IPS-18a (cell line): ENCODE results near the gene TBC1D22A.

Source experiments
- H3K27ac ChIP-seq: one replicate; pipeline ENCODE4 v1.5.1; 2013; ENCODE audit warnings: low read length
- H3K27me3 ChIP-seq: one replicate; pipeline ENCODE4 v1.6.1; 2013; ENCODE audit warnings: mild to moderate bottlenecking, low read length; ENCODE audit not compliant: control insufficient read depth, insufficient read depth
- H3K36me3 ChIP-seq: one replicate; pipeline ENCODE4 v1.6.1; 2013; ENCODE audit warnings: low read depth, low read length; ENCODE audit not compliant: control insufficient read depth
- H3K4me1 ChIP-seq: one replicate; pipeline ENCODE4 v1.6.1; 2013; ENCODE audit warnings: low read depth, low read length; ENCODE audit not compliant: control insufficient read depth
- H3K4me3 ChIP-seq: one replicate; pipeline ENCODE4 v1.5.1; 2013; ENCODE audit warnings: low read length
- H3K9ac ChIP-seq: one replicate; pipeline ENCODE4 v1.6.1; 2013; ENCODE audit warnings: mild to moderate bottlenecking, low read length, moderate library complexity
- H3K9me3 ChIP-seq: one replicate; pipeline ENCODE4 v1.6.1; 2013; ENCODE audit warnings: low read depth, low read length; ENCODE audit not compliant: control insufficient read depth

TBC1D22A gene

GRCh38 chr22:47075568-47075967 lies 313.1 kb downstream of the TBC1D22A start:
- H3K27ac ChIP-seq: no peak overlapping the region
- no peaks in the 10 kb centered on the region for H3K27me3 ChIP-seq
- H3K9ac ChIP-seq: no peak overlapping the region
- no peaks in the 10 kb centered on the region for H3K36me3 ChIP-seq
- no peak overlapping the region for H3K4me3 ChIP-seq
- H3K4me1 ChIP-seq: no peaks in the 10 kb centered on the region
- H3K9me3 ChIP-seq: no peaks in the 10 kb centered on the region

GRCh38 chr22:47076758-47077157 lies 314.3 kb downstream of the TBC1D22A start:
- H3K36me3 ChIP-seq: no peaks in the 10 kb centered on the region
- no peak overlapping the region for H3K27ac ChIP-seq
- H3K4me3 ChIP-seq: no peak overlapping the region
- no peaks in the 10 kb centered on the region for H3K27me3 ChIP-seq
- H3K9ac ChIP-seq: no peak overlapping the region
- no peaks in the 10 kb centered on the region for H3K9me3 ChIP-seq
- H3K4me1 ChIP-seq: no peaks in the 10 kb centered on the region

DNA sequence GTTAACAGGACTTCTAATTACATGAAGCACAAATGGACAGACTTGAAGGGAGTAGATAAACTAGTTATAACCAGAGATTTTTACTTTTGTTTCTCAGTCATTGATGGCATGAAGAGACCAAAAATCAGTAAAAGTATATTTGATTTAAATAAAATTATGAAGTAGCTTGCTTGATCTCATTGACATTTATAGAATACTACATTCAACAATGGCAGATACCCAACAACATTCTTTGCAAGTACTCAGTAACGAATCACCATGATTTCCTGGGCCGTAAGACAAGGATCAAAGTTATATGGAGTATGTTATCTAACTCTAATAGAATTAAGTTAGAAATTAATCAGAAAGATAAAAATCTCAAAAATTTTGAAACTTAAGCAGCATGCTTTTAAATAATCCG lies 317.6 kb downstream of the TBC1D22A start:
- Histone ChIP-seq H3K4me1 (peaks cover 6% of the 10 kb centered on the region), H3K27ac (no peak overlapping the region), H3K4me3 (no peak overlapping the region), H3K27me3 (no peaks in the 10 kb centered on the region), H3K9ac (no peak overlapping the region), H3K9me3 (no peaks in the 10 kb centered on the region), H3K36me3 (no peaks in the 10 kb centered on the region)

GRCh38 chr22:47082505-47082904 lies 320.1 kb downstream of the TBC1D22A start:
- no peak overlapping the region for H3K27ac ChIP-seq
- no peak overlapping the region for H3K4me3 ChIP-seq
- peaks cover 6% of the 10 kb centered on the region for H3K4me1 ChIP-seq
- no peak overlapping the region for H3K9ac ChIP-seq
- H3K36me3 ChIP-seq: no peaks in the 10 kb centered on the region
- H3K9me3 ChIP-seq: no peaks in the 10 kb centered on the region
- no peaks in the 10 kb centered on the region for H3K27me3 ChIP-seq

DNA sequence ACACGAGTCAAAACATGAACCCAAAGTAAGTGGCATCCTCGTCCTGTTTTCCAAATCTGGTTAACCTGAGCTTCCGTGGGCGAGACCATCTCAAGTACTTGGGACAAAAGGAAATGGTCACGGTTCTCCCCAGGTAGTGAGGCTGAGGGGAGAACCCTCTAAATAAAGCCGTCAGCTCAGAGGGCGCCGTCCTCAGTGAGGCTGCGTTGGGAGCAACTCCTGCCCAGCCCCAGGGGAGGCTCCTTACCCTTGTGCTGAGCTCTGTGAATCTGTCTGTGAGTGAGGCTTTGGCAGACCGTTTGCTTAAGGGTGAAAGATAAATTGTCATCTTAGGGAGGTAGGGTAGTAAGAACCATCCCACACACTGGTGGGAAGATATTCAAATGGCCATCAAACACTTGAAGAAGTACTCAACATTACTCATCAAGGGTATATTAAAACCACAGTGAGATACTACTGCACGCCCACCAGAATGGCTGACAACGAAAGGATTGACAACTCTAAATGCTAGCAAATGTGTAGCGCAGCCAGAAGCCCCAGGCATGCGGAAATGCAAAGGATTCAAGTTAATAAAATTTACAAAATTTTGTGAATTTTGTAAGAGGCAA lies 321.0 kb downstream of the TBC1D22A start:
- Histone ChIP-seq H3K4me1 (peaks cover 6% of the 10 kb centered on the region), H3K36me3 (no peaks in the 10 kb centered on the region), H3K9ac (no peak overlapping the region), H3K9me3 (no peaks in the 10 kb centered on the region), H3K4me3 (no peak overlapping the region), H3K27ac (no peak overlapping the region), H3K27me3 (no peaks in the 10 kb centered on the region)

DNA sequence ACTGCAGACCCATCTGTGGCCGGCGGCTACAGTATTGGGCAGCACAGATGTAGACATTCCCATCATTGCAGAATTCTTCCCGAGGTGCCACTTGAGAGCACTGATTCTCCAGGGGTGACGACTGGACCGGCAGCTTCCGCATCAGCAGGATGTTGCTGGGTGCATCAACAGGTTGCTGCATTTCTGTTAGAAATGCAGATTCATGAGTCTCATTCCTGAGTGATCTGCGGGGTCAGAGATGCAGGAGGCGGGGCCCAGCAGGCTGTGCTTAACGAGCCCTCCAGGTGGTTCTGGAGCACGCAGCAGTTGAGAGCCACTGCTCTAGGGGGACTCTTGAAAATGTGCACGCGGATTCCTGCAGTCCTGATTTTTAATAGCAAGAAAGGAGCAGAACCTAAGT lies 321.8 kb downstream of the TBC1D22A start:
- no peak overlapping the region for H3K4me3 ChIP-seq

DNA sequence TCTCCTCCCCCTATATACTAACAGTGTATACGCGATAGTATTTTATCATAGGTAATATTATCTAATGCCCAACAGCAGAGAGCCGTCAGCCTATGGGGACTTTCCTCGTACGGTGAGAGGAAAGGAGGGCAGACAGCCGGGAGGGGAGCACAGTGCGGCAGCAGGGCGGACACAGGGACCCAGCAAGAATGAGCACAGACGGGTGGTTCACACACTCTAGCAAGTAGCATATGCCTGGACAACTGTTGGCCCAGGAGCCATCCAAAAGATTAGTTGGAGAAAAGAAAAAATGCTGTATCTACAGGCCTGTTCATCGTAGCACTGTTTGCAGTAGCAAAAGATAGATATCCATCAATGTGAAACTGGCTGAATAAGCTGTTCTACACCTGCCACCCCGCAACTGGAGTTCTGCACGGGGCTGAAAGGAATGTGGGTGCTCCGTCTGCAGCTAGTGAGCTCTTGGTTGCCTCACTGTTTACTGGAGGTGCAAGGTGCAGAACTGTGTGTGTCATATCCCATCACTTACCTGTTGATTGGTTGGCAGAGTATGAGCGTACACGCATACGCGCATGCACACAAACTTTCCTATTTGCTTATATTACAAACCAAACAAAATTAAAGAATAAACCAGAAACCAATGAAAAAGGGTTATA lies 324.3 kb downstream of the TBC1D22A start:
- Histone ChIP-seq H3K27ac (no peak overlapping the region), H3K9ac (no peak overlapping the region), H3K4me3 (no peak overlapping the region), H3K36me3 (no peaks in the 10 kb centered on the region), H3K27me3 (peaks cover 5% of the 10 kb centered on the region), H3K4me1 (peaks cover 12% of the 10 kb centered on the region), H3K9me3 (no peaks in the 10 kb centered on the region)

More for the DNA sequence above, 321.8 kb downstream of the TBC1D22A start:
- H3K27me3 ChIP-seq: no peaks in the 10 kb centered on the region
- no peaks in the 10 kb centered on the region for H3K36me3 ChIP-seq
- peaks cover 6% of the 10 kb centered on the region for H3K4me1 ChIP-seq
- H3K9ac ChIP-seq: no peak overlapping the region
- H3K27ac ChIP-seq: no peak overlapping the region
- H3K9me3 ChIP-seq: no peaks in the 10 kb centered on the region

GRCh38 chr22:47088480-47089158 lies 326.2 kb downstream of the TBC1D22A start:
- Histone ChIP-seq H3K36me3 (no peaks in the 10 kb centered on the region), H3K9me3 (no peaks in the 10 kb centered on the region), H3K9ac (no peak overlapping the region), H3K4me3 (no peak overlapping the region), H3K4me1 (peaks cover 21% of the 10 kb centered on the region), H3K27me3 (peaks cover 8% of the 10 kb centered on the region), H3K27ac (no peak overlapping the region)

DNA sequence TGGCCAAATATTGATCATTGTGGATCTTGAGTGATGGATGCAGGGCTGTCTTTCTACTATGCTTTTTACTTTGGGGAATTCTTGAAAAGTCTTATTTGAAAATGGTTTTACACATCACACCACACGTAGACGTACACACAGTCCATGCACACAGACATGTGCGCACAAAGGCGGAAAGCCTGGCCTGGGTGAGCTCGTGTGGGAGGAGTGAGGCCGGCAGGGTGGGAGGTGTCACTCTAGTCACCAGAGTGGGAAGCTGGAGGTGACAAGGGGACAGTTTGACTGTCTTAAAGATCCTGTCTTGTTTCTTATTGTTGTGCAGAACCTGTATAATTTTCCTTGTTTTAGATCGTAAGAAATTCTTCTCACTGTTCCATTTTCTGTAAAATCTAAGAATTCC lies 326.9 kb downstream of the TBC1D22A start:
- H3K27me3 ChIP-seq: peaks cover 8% of the 10 kb centered on the region
- peaks cover 18% of the 10 kb centered on the region for H3K4me1 ChIP-seq

DNA sequence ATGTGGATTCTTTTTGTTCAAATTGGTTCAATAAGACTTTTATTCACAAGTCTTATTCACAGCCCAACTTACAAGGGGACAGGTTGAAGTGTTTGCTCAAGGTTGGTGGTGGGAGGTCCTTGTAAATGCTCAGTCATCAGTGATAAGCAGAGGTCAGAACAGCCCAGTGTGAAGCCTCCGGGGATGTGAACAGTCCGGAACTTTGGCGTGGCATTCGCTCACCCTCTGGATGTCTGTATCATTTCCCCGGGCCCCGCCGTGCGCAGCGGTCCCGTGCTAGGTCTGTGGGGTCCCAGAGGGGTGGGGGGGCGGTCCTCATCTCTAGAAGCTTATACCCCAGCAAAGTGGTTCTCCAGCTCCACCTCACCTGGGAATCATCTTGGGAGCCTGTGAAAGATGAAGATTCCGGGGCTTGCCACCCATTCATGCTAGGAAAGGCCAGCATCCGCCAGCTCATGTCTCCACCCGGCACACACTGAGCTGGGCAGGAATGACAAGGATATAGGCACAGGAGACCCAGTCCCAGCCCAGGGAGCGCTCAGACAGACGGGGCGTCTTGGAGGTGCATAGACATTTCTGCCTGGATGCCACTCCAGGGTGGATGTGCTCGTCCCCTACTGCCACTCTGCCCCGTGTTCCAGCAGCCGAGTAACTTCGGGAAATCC lies 327.5 kb downstream of the TBC1D22A start:
- H3K27ac ChIP-seq: no peak overlapping the region
- peaks cover 5% of the 10 kb centered on the region for H3K9me3 ChIP-seq
- no peaks in the 10 kb centered on the region for H3K36me3 ChIP-seq
- H3K4me1 ChIP-seq: peaks cover 15% of the 10 kb centered on the region
- peak overlapping the region; percentile 60 for H3K4me3 ChIP-seq
- H3K27me3 ChIP-seq: peaks cover 8% of the 10 kb centered on the region
- H3K9ac ChIP-seq: no peak overlapping the region

More for the DNA sequence above, 326.9 kb downstream of the TBC1D22A start:
- Histone ChIP-seq H3K9me3 (peaks cover 4% of the 10 kb centered on the region), H3K27ac (no peak overlapping the region), H3K9ac (no peak overlapping the region), H3K36me3 (no peaks in the 10 kb centered on the region), H3K4me3 (no peak overlapping the region)

GRCh38 chr22:47090591-47091245 lies 328.3 kb downstream of the TBC1D22A start:
- Histone ChIP-seq H3K9ac (no peak overlapping the region), H3K36me3 (no peaks in the 10 kb centered on the region), H3K27me3 (peaks cover 8% of the 10 kb centered on the region), H3K4me3 (peak overlapping the region; percentile 60), H3K9me3 (peaks cover 5% of the 10 kb centered on the region), H3K4me1 (peaks cover 15% of the 10 kb centered on the region), H3K27ac (no peak overlapping the region)
